ENCODE data around the gene FGF2.
A peak's percentile ranks its signal among the peaks of the same experiment; 100 is the strongest.

The FGF2 gene

GRCh38 chr4:122917731-122918130, 91.1 kb downstream of the FGF2 start (continued):
- TF ChIP-seq ZNF518A (tag by site-specific recombination; conservative IDR thresholded peaks at IDR 0.05; ENCODE audit: low read depth): no peak

- Histone ChIP-seq H3K4me1 (ENCODE audit: control insufficient read depth, insufficient read depth, low read length) (no peaks in the 10 kb centered on the region), H3K9me3 (ENCODE audit: control insufficient read depth, insufficient read depth, low read depth, low read length) (no peaks in the 10 kb centered on the region), H3K4me3 (ENCODE audit: low read depth, low read length) (no peak overlapping the region), H3K36me3 (ENCODE audit: control insufficient read depth in 2 of 2, insufficient read depth in 1 of 2, low read length in 2 of 2) (peaks cover 0 to 7% of the 10 kb centered on the region in 2 experiments; a peak in 1 of 3 replicates), H3K27ac (ENCODE audit: extremely low read depth, low read depth, low read length) (no peak overlapping the region)
- CTCF ChIA-PET: interaction anchor here (0.7 to 1.9 kb wide), 2 partner anchors 162 to 165 kb away, joined by 3 to 9 read pairs; no protein-coding TSS in a partner anchor
- POLR2A ChIA-PET: no interaction called here
- no peak for TF ChIP-seq ZFHX2 (tag by site-specific recombination; conservative IDR thresholded peaks at IDR 0.05)
- TF ChIP-seq ZNF580 (tag by site-specific recombination; IDR thresholded peaks at IDR 0.05): no peak
- no peak for TF ChIP-seq ZNF623 (tag by site-specific recombination; IDR thresholded peaks at IDR 0.05)
Measured at GRCh38 chr4:122920473-122920872, 93.8 kb downstream of the FGF2 start.

- no peak overlapping the region for H3K27ac ChIP-seq (ENCODE audit: extremely low read depth, low read depth, low read length)
- POLR2A ChIA-PET: interaction anchor here (1.8 kb wide), 1 partner anchor 189 kb away, joined by 6 read pairs; the partner anchor contains the start of gene BBS12
Measured at GRCh38 chr4:122921300-122921699, 94.7 kb downstream of the FGF2 start.

GRCh38 chr4:122921971-122922876, 95.6 kb downstream of the FGF2 start, which contains the start of gene NUDT6:
NUDT6 (minus strand) TSS chr4:122922597; CDS start chr4:122922572, 25 bp downstream.
- Histone ChIP-seq H3K9me3 (ENCODE audit: control insufficient read depth, insufficient read depth, low read depth, low read length) (no peaks in the 10 kb centered on the region), H3K4me3 (ENCODE audit: low read depth, low read length) (peak within 1 kb of the TSS; percentile 77), H3K27ac (ENCODE audit: extremely low read depth, low read depth, low read length) (peak within 1 kb of the TSS; percentile 70; the same call in 1 of the 2 replicates), H3K4me1 (ENCODE audit: control insufficient read depth, insufficient read depth, low read length) (no peaks in the 10 kb centered on the region), H3K36me3 (ENCODE audit: control insufficient read depth in 2 of 2, insufficient read depth in 1 of 2, low read length in 2 of 2) (no peaks in the 10 kb centered on the region)
- ChIA-PET CTCF (interaction anchor here (1.3 to 1.8 kb wide), 2 partner anchors 164 to 205 kb away, joined by 5 to 8 read pairs; no protein-coding TSS in a partner anchor), POLR2A (interaction anchor here (1.0 to 1.8 kb wide), 2 partner anchors 8 to 190 kb away, joined by 3 to 6 read pairs; partner anchors contain the start of gene BBS12)
- TF ChIP-seq ZBTB6 (tag by site-specific recombination; IDR thresholded peaks at IDR 0.05): no peak
- TF ChIP-seq ZNF184 (tag by site-specific recombination; IDR thresholded peaks at IDR 0.05): no peak
- TF ChIP-seq ZBTB26 (tag by site-specific recombination; optimal IDR thresholded peaks at IDR 0.05): peak; percentile 85
- TF ChIP-seq ZBTB48 (tag by site-specific recombination; IDR thresholded peaks at IDR 0.05): peak; percentile 47; the same call in 1 of the 2 replicates
- TF ChIP-seq BCL11B (tag by site-specific recombination; IDR thresholded peaks at IDR 0.05; ENCODE audit: low read depth): no peak
- TF ChIP-seq MEIS1 (CRISPR knock-in tag; IDR thresholded peaks at IDR 0.05; ENCODE audit: borderline replicate concordance): no peak
- TF ChIP-seq ZBTB20 (tag by site-specific recombination; IDR thresholded peaks at IDR 0.05): peak; percentile 85
- TF ChIP-seq ZBTB8A (tag by site-specific recombination; IDR thresholded peaks at IDR 0.05): peak; percentile 84
- no peak for TF ChIP-seq ZNF596 (tag by site-specific recombination; IDR thresholded peaks at IDR 0.05)
- no peak for TF ChIP-seq ZSCAN18 (tag by site-specific recombination; IDR thresholded peaks at IDR 0.05)

More at GRCh38 chr4:122921300-122921699, 94.7 kb downstream of the FGF2 start:
- CTCF ChIA-PET: interaction anchor here (0.6 to 1.9 kb wide), 4 partner anchors 163 to 256 kb away, joined by 3 to 9 read pairs (median 4); no protein-coding TSS in a partner anchor
- H3K4me1 ChIP-seq (ENCODE audit: control insufficient read depth, insufficient read depth, low read length): no peaks in the 10 kb centered on the region
- TF ChIP-seq ZNF324 (tag by site-specific recombination; IDR thresholded peaks at IDR 0.05) (no peak), ZBTB17 (tag by site-specific recombination; IDR thresholded peaks at IDR 0.05) (no peak), ZFP41 (tag by site-specific recombination; IDR thresholded peaks at IDR 0.05; ENCODE audit: borderline replicate concordance) (no peak), ZNF580 (tag by site-specific recombination; IDR thresholded peaks at IDR 0.05) (no peak), ZNF529 (tag by site-specific recombination; IDR thresholded peaks at IDR 0.05; ENCODE audit: insufficient replicate concordance) (no peak), ZNF747 (tag by site-specific recombination; IDR thresholded peaks at IDR 0.05) (no peak), BCL11A (tag by site-specific recombination; IDR thresholded peaks at IDR 0.05; ENCODE audit: low read depth) (no peak), ZNF658 (tag by site-specific recombination; IDR thresholded peaks at IDR 0.05) (no peak)
- peaks cover 0 to 5% of the 10 kb centered on the region in 2 experiments; a peak in 1 of 3 replicates for H3K36me3 ChIP-seq (ENCODE audit: control insufficient read depth in 2 of 2, insufficient read depth in 1 of 2, low read length in 2 of 2)
- no peaks in the 10 kb centered on the region for H3K9me3 ChIP-seq (ENCODE audit: control insufficient read depth, insufficient read depth, low read depth, low read length)
- H3K4me3 ChIP-seq (ENCODE audit: low read depth, low read length): no peak overlapping the region; the same call in 1 of the 2 replicates

All from HEK293 (cell line).